SH-SY5Y (cell line): Measurements from ENCODE around the gene RBMS2.

Experiments
- GATA2 ChIP-seq: IDR thresholded peaks from 2 replicates; pipeline ENCODE4 v1.6.1; 2011; ENCODE audit warnings: mild to moderate bottlenecking, low read depth, low read length
- GATA3 ChIP-seq: IDR thresholded peaks from 2 replicates; pipeline ENCODE4 v1.6.1; 2011; ENCODE audit warnings: low read depth, mild to moderate bottlenecking, low read length, moderate library complexity

GRCh38 chr12:56590237-56590830, 68.7 kb downstream of the RBMS2 start:
- TF ChIP-seq GATA3 (no peak), GATA2 (no peak)
